Renal pelvis (tissue), 4 donors: ENCODE measurements around the gene DGKD. TPM values are rescaled to one million over a fixed set of nuclear protein-coding genes. Genes with fewer than 3 reads are reported as not detected.
"Not testable (repeated sequence)": the region's sequence is repeated elsewhere in the genome, so short reads cannot be mapped to it uniquely, and the experiment has no call there.

Source experiments
- DNase-seq: peaks from one replicate; pipeline ENCODE4 v3.0.0-alpha.2; 2013
- polyA plus RNA-seq, 3 donors: library from polyadenylated mRNA; unstranded; fragments of 120-200 nt; gene quantifications; one replicate each; pipeline ENCODE4 v1.2.1, GENCODE V29; 2013; ENCODE audit not compliant: insufficient read length in 3 of 3

DGKD gene
- polyA plus RNA-seq, 3 donors: 23.5 to 37.6 (median 33.5) TPM

- DNase-seq: no peak
Measured at GRCh38 chr2:233356546-233357308, 2.4 kb downstream of the DGKD start.

- DNase-seq: no peak
Measured at GRCh38 chr2:233358335-233358734, 4.0 kb downstream of the DGKD start.

DNA sequence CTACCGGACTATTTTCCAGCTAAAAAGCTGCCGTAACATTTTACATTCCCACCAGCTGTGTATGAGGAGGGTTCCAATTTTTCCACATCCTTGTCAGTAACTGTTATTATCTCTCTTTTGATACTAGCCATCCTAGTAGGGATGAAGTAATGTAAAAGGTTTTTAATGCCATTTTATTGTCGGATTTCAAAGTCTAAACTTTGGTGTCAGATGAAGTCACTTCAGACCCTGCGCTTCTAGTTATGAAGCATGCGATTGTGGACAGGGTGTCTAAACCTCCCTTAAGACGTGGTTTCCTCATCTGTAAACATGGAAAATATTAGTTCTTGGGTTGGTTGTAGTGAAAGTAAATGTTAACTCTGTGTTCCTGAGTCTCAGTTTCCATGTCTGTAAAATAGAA, 4.7 kb downstream of the DGKD start:
- DNase-seq: no peak

GRCh38 chr2:233359823-233360222, 5.5 kb downstream of the DGKD start:
- no peak for DNase-seq

DNA sequence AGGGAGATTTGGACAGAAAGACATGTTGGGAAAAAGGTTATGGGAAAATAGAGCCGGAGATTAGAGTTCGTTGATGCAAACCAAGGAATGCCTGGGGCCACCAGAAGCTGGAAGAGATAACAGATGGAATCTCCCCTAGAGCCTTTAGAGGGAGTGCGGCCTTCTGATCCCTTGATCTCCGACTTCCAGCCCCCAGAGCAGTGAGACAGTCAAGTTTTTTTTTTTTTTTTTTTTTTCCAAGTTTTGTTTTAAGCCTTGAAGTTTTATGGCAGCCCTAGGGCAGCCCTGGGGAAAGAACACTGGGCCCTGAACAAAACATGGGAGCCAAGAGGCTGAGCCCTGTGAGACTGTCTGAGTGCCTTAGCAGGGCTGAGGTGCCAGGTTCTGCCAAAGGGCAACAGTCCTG, 6.5 kb downstream of the DGKD start:
- no peak for DNase-seq

- DNase-seq: no peak
Measured at GRCh38 chr2:233361297-233361696, 7.0 kb downstream of the DGKD start.

- no peak for DNase-seq
Measured at GRCh38 chr2:233362742-233363141, 8.4 kb downstream of the DGKD start.

DNA sequence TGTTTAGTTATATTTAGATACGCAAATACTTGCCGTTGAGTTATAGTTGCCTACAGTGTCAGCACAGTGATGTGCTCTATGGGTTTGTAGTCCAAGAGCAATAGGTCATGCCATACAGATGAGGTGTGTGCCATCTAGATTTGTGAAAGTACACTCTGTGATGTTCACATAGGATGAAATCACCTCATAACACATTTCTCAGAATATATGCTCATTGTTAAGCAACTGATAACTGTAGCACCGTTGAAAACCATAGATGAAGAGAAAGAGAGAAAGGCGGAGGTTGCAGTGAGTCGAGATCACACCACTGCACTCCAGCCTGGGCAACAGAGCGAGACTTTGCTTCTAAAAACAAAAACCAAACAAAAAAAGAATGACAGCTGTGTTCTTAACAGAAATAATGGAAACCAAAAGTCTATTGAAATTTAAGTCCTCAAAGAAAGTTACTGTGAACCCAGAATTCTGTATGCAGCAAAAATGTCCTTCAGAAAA, 9.5 kb downstream of the DGKD start:
- DNase-seq: no peak

DNA sequence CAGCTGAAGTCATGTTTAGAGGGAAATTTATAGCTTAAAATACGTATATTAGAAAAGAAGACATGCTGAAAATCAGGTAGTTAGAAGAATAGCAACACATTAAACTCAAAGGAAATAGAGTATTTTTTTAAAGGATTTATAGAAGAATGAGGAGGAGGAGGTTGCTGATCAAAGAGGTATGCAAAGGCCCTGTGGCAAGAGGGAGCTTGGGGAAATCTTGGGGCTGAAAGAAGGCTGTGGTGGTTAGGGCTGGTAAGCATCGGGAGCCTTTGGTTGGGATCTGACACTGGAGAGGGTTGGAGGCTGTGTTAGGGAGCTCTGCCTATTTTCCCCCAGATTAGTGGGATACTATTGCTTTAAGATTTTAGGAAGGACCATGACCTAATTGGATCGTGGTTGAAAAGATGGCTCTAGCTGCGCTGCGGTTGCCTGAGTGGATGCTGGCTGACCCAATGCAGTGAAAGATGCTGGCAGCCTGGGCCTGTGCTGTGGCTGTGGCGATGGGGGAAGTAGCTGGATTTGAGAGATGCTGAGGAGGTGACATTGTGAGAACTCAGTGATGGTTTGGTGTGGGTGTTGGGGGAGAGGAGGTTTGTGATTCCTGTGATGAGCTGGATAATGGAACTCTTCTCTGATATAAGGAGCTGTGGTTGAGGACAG, 11.7 kb downstream of the DGKD start:
- DNase-seq: no peak

GRCh38 chr2:233367586-233367985, 13.3 kb downstream of the DGKD start:
- DNase-seq: no peak

GRCh38 chr2:233368756-233369155, 14.5 kb downstream of the DGKD start:
- no peak for DNase-seq

DNA sequence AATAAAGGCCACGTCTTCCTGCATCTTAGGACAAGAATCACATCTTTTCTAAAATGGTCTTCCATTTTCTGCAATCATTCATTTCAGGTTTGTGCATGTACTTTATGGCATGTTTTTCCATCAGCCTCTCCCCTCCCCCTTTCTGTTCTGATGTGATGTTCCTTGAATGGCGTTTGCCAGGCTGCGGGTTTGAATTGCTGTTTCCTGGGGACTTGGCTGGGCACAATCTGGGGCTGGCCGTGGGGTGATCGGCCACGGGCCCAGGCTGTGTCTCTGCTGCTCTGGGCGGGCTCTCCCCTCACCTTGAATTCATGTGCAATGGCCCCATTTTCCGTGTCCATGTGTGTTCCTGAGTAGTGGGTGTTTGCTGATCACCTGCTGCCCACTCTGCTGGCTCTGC, 15.2 kb downstream of the DGKD start:
- no peak for DNase-seq

GRCh38 chr2:233369897-233370685, 15.8 kb downstream of the DGKD start:
- no peak for DNase-seq

GRCh38 chr2:233371641-233372040, 17.3 kb downstream of the DGKD start:
- DNase-seq: no peak

DNA sequence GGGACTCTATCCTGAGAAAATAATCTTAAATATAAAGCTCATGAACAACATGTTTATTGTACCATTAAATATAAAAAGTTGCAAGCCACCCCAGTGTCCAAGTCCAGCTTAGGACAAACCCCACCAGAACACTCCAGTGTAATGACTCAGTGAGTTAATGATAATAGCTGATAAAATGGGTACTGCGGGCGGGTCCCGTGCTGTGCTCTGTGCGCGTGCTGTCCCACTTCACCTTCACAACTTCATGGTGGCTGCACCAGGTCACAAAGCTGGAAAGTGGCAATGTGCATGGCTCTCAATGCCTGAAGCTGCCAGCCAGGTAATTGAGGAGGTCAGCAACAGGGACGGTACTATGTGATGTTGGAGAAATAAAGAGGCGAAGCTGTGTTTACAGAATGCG, 18.6 kb downstream of the DGKD start:
- no peak for DNase-seq

DNA sequence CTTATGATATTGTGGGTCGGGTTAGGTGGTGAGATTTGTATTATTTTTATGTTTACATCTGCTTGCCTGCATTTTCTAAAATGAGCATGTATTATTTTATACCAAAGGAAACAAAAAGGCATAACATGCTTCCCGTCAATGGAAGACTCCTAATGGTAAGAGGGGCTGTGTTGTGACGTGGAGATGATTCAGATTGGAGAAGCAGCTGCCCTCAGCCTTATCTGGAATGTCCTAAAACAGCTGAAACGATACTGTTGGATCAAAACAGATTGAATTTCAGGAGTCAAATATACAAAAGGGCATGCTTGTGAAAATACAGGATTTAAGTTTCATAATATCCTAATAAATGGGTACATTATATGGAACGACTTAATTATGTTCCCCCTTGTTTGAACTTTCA, 19.0 kb downstream of the DGKD start:
- no peak for DNase-seq

DNA sequence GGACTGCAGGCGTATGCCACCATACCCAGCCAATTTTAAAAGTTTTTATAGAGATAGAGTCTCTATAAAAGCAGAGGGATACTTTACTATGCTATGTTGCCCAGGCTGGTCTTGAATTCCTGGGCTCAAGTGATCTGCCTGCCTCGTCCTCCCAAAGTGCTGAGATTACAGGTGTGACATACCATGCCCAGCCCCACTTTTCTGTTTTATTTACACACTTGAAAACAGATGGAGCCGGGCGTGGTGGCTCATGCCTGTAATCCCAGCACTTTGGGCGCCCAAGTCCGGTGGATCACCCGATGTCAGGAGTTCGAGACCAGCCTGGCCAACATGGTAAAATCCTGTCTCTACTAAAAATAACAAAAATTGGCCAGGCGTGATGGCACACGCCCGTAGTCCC, 20.5 kb downstream of the DGKD start:
- DNase-seq: not testable (repeated sequence)

- DNase-seq: no peak
Measured at GRCh38 chr2:233375490-233376314, 21.4 kb downstream of the DGKD start.

DNA sequence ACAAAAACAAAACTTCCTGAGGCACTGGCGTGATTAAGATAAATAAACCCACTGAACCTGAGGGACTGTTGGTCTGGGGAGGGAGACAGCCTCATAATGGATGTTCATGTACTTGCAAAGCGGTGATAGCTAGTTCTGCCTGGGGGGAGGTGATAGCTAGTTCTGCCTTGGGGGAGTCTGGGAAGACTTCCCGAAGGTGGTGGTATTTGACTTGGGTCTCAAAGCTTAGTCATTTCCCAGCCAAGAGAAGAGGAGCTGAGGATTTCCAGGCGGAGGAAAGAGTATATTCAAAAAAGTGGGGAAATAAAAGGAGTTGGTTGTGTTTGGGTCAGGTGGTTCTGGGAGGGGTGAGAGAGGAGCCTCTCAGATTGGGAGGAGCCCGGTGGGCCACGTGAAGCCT, 24.7 kb downstream of the DGKD start:
- DNase-seq: no peak

DNA sequence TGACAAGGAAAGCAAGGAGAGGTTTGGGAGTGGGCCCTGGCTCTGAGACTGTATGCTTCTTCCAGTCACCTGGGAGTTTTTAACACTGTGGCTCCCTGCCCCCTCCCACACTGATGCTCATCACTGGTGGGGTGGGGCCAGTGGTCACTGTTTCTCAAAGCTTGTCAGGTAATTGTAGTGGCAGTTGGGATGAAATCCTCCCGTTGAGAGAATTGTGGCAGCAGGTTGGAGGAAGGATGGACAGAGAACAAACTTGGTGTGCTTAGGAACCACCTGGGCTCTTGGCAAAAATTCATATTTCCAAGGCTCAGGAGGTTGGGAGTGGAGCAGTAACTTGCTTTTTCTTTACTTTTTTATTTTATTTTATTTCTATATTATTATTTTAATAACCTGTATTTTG, 25.1 kb downstream of the DGKD start:
- no peak for DNase-seq

- no peak for DNase-seq
Measured at GRCh38 chr2:233380132-233380895, 26.0 kb downstream of the DGKD start.
